Stimulated activated CD8-positive, alpha-beta memory T cell treated with anti-CD3 and anti-CD28 coated beads, Interleukin-15, amount 100 ng/mL, for 24 hours (primary cell): ENCODE data around the gene IGSF5.
"Not testable (repeated sequence)": the region's sequence is repeated elsewhere in the genome, so short reads cannot be mapped to it uniquely, and the experiment has no call there.

Experiments used
- DNase-seq: peaks from one replicate; pipeline ENCODE4 v3.0.0-alpha.2; 2020; ENCODE audit warnings: low read depth

The IGSF5 gene

GRCh38 chr21:39744883-39745282 is at the start of gene IGSF5:
Gene IGSF5, plus strand, starts transcription at chr21:39745183. Its CDS starts 327 bp downstream, at chr21:39745510.
- DNase-seq = not testable (repeated sequence)

GRCh38 chr21:39696196-39696595 is 48.8 kb upstream of the IGSF5 start:
- DNase-seq = no peak

- no peak for DNase-seq
These were observed 48.4 kb upstream of the IGSF5 start for GRCh38 chr21:39696618-39697017.

GRCh38 chr21:39700318-39700717 is 44.7 kb upstream of the IGSF5 start:
- no peak for DNase-seq

- no peak for DNase-seq
These were observed 41.4 kb upstream of the IGSF5 start for GRCh38 chr21:39703578-39703977.

GRCh38 chr21:39705849-39706248 is 39.1 kb upstream of the IGSF5 start:
- no peak for DNase-seq

GRCh38 chr21:39707316-39707715 is 37.7 kb upstream of the IGSF5 start:
- DNase-seq = no peak

GRCh38 chr21:39710866-39711265 is 34.1 kb upstream of the IGSF5 start:
- DNase-seq = no peak

GRCh38 chr21:39712273-39712672 is 32.7 kb upstream of the IGSF5 start:
- DNase-seq = no peak

- no peak for DNase-seq
These were observed 32.0 kb upstream of the IGSF5 start for GRCh38 chr21:39712976-39713375.

- no peak for DNase-seq
These were observed 31.1 kb upstream of the IGSF5 start for GRCh38 chr21:39713905-39714304.

- no peak for DNase-seq
These were observed 30.7 kb upstream of the IGSF5 start for GRCh38 chr21:39714331-39714730.

GRCh38 chr21:39715804-39716397 is 29.1 kb upstream of the IGSF5 start:
- DNase-seq = peak; percentile 3

GRCh38 chr21:39720126-39720778 is 24.7 kb upstream of the IGSF5 start:
- no peak for DNase-seq

GRCh38 chr21:39721885-39722284 is 23.1 kb upstream of the IGSF5 start:
- no peak for DNase-seq

- no peak for DNase-seq
These were observed 20.0 kb upstream of the IGSF5 start for GRCh38 chr21:39724944-39725343.

- DNase-seq = no peak
These were observed 18.9 kb upstream of the IGSF5 start for GRCh38 chr21:39726133-39726532.

GRCh38 chr21:39727401-39728120 is 17.4 kb upstream of the IGSF5 start:
- no peak for DNase-seq

GRCh38 chr21:39728341-39728740 is 16.6 kb upstream of the IGSF5 start:
- no peak for DNase-seq

GRCh38 chr21:39730418-39731157 is 14.4 kb upstream of the IGSF5 start:
- no peak for DNase-seq

GRCh38 chr21:39736716-39737115 is 8.3 kb upstream of the IGSF5 start:
- DNase-seq = no peak

- DNase-seq = no peak
These were observed 7.5 kb upstream of the IGSF5 start for GRCh38 chr21:39737376-39738000.
